Epidermal melanocyte (primary cell): ENCODE measurements around the gene SGCB.
"Not testable (repeated sequence)": the region's sequence is repeated elsewhere in the genome, so short reads cannot be mapped to it uniquely, and the experiment has no call there.

ENCODE experiments used
- DNase-seq: peaks from one replicate; pipeline ENCODE4 v3.0.0; 2011; ENCODE audit warnings: low spot score; ENCODE audit not compliant: insufficient read length

Gene SGCB, protein sequence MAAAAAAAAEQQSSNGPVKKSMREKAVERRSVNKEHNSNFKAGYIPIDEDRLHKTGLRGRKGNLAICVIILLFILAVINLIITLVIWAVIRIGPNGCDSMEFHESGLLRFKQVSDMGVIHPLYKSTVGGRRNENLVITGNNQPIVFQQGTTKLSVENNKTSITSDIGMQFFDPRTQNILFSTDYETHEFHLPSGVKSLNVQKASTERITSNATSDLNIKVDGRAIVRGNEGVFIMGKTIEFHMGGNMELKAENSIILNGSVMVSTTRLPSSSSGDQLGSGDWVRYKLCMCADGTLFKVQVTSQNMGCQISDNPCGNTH

DNA sequence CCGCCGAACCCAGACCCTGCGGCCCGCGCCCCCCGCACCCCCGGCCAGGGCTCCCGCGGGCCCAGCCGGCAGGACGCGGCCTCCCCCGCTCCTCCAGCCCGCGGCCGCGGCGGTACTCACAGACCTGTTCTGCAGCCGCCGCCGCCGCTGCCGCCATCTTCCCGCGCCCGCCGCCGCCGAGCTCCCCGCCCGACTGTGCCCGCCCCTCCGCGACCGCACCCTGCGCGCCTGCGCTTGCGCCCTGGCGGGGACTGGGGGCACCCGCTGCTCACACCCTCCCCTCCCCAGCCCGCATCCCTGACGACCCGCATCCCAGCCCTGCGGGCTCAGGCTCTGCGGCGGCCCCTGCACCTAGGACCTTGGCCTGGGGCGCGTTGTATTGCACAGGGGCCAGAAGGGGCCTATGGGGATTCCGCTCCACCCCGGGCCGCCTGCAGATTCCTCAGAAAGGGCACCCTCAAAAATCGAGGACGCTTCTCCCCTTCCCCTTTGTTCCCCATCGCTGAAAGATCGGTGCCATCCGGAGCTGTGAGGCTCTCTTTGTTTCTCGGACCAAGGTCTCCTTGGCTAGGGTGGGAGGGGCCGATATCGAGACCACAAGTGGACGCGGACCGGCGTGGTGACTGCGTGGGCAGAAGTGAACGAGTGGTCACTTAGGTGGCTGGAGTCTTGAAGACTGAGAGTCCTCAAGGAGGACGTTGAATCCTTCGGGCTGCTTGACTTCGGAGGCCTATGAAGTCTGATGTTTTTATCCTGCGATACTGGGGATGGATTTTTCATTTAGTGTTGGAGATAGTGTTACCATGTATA is at the start of gene SGCB:
Gene SGCB (minus strand): TSS at position 197 of the 810 bp plus-strand sequence. CDS start 40 bp downstream, at position 157.
- DNase-seq = peak; percentile 47

DNA sequence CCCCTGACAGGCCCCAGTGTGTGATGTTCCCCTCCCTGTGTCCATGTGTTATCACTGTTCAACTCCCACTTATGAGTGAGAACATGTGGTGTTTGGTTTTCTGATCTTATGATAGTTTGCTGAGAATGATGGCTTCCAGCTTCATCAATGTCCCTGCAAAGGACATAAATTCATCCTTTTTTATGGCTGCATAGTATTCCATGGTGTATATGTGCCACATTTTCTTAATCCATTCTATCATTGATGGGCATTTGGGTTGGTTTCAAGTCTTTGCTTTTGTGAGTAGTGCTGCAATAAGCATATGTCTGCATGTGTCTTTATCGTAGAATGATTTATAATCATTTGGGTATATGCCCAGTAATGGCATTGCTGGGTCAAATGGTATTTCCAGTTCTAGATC is 48.3 kb upstream of the SGCB start:
- not testable (repeated sequence) for DNase-seq

DNA sequence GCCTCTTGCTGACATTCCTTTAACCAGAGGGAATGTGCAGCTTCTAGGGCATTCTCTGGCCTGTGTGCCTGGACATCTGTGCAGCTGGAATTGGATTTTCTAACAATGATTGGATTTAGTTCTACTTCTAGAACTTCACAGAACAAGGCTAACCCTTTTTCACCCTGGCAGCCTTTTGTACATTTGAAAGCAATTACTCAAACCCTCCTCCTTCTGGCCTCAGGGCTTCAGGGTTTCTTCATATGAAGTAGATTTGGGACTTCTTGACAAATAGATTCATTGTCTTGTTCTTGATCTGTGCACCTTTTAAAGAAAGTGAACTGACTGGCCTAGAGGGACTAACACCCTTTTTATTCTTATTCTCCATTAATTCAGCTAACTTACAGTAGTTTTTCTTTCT is 43.1 kb upstream of the SGCB start:
- no peak for DNase-seq

DNA sequence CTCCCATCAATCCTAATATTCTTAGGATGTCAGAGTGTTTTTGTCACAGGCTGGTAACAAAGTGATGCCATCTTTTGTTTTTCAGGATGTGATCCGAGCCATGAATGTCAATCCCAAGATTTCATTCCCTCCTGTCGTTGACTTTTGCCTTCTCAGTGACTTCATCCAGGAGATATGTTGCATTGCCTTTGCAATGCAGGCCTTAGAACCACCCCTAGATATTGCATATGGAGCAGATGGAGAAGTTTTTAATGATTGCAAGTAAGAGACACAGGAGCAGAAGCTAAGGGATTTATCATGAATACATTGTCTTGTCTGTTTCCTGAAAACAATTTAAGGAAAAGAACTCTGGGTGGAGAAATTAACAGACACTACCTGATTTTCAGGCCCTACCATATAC is 41.6 kb upstream of the SGCB start:
- DNase-seq = no peak

DNA sequence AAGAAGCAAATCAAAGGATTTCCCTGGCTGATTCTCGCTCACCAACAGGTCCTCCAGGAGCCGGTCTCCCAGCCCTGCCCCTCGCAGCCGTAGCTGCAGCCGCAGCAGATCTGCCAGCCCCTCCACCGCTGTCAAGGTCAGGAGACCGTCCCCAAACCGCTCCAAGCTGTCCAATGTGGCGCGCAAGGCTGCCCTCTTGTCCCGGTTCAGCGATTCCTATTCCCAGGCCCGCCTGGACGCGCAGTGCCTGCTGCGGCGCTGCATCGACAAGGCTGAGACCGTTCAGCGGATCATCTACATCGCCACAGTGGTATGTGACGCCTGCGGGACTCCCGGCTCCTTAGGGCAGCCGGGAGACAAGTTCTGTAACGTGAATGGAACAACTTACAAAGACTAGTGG is 38.6 kb upstream of the SGCB start:
- DNase-seq = no peak

DNA sequence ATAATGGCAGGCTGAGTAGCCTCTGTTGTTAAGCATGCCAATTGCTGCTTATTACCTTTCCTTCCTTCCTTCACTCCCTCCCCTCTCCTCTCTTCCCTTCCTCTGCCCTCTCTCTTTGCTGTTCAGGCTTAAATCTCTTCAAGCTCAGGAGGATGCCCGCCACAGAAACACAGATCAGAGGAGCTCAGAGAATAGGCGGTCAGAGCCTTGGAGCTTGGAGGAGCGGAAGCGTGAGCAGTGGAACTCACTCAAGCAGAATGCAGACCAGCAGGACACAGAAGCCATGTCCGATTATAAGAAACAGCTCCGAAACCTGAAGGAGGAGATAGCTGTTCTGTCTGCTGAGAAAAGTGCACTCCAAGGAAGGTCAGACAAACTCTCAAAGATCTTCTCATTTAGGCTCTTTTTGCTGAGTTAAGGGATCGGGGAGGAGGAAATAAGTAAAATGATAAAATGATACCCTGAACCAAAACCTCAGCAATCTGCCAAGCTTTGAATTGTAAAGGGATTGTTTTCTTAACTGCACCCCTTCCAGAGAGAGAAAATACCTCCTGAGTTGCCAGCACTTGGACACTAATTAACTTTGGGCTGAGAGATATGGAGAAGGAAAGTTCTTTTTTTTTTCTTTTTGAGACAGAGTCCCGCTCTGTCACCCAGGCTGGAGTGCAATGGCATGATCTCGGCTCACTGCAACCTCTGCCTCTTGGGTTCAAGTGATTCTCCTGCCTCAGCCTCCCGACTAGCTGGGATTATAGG is 33.9 kb upstream of the SGCB start:
- no peak for DNase-seq

DNA sequence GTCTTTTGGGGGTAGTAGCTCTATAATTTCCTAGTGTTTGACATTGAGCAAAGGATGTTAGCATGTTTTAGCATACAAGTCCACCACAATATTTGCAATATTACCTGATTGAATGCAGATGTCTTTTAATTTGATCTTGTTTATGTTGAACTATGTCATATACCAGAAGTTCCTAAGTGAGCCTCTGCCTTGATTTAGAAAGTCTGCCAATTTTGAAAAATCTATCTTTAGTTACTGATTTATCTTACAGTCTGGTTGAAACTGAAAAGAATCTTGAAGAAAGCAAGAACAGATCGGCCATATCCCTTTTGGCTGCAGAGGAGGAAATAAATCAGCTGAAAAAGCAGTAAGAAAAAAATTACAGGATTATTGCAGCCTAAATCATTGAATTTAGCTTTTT is 31.5 kb upstream of the SGCB start:
- DNase-seq = no peak

DNA sequence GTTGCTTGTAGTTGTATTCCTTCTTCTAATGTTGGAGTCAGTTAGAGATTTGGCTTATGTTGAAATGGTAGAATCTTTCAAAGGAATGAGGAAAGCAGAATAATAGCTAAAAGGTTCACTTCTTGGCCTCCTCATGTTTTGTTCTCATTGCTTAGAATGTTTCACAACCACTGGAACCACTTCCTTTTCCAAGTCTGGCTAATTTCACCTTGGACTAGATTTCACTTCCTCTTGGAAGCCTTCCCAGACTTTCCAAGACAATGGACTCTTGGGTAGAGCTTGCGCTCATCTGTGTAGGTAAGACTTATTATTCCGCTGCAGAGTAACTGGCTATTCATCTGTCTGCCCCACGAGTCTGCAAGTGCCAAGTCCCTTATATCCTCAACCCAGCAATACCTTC is 21.3 kb upstream of the SGCB start:
- DNase-seq = no peak

DNA sequence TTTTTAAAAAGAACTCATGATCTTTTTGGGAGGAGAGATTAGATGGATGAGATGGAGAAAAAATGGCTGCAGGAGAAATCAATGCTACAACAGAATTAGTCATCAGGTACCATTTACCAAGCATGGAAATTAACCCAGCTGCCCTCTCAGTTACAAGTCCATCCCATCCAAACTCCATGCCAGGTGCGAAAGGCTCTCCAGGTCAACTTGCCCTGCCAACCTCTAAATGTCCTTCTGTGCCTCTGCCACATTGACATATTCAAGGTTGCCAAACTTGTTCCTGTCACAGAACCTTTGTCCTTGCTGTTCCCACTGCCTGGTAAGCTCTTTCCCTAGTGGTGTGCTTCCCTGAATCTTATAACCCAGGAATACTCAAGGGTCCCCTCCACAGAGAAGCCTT is 20.2 kb upstream of the SGCB start:
- DNase-seq = no peak

DNA sequence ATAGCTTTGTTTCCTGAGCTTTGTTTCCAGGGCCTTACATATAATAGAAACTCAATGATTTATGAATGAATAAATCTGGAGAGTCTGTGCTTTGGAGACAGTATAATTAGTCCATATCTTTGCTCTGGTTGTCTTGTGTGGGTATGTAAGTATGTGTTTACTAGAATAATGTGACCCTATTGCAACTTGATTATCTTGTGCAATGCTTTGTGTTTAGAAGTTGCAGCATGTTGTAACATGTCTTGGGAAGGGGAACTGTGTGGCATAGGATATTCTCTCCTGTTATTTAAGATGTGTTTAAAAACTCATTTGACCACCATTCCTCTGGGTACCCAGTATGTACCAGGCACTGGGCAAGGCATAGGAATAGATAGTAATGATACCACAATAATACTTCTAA is 19.1 kb upstream of the SGCB start:
- no peak for DNase-seq

DNA sequence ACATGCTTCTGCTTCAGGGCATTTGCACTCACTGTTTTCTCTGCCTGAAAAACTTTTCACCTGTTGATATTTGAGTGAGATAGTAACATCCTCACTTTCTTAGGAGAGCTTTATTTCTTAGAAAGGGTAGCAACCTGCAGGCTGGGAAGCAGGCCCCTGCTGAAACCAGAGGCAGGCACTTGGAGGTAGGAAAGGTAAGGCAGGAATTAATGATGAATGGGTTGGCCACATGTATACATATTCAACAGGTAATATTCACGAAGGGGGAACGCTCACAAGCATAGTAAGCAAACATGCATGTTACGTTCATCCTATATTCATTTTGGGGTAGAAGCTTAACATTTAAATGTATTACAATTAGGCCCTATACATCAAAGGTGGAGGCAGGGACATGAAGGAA is 16.2 kb upstream of the SGCB start:
- DNase-seq = no peak

DNA sequence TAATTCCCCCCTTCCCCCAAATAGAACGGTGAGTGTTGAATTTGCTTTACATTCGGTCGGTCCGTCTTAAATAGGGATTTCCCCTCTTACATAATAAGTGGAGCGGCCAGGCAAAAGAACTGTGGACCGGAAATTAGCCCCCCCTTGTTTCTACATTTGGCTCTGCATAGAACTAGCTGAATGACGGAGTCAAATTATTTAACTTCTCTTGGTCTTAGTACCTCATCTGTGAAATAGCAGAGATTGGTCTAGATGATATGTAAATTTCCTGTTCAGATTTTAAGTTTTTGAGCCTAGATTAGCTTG is 14.3 kb upstream of the SGCB start:
- no peak for DNase-seq

DNA sequence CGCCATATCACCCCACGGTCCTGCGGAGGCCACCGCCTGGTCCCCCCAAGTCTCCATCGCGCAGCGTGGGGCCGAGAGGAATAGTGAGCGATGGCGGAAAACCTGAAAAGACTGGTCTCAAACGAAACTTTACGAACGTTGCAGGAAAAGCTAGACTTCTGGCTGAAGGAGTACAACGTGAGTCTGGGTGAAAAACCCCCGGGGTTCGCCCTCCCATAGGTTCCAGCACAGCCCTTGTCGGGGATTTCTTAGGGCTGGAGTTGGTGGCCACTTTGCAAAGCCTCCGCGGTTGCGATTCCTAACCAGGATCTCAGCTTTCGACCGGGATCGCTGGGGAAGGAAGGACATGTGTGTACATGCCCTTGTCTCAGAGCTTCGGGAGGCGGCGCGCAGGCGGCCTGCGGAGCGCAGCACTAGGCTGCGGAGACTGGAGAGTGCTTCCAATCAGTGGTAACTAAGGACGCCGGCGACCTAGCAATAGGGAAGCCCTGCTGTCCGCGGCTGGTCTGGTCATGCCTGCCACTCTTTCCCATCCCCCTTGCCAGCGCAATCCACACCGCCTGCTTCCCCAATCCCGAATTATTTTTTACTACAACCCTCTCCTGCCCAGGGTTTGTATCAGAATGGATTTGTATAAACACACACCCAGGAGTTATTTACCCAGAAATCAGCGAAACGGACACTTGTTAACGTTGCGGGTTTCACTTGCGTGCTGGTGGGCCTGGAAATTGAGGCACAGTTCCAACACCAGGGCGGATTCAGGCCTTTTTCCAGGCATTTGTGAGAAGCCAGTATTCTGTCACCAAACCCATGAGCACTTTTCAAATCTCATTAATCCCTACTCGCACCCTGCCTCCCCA is 13.7 kb upstream of the SGCB start:
- DNase-seq = peak; percentile 85

DNA sequence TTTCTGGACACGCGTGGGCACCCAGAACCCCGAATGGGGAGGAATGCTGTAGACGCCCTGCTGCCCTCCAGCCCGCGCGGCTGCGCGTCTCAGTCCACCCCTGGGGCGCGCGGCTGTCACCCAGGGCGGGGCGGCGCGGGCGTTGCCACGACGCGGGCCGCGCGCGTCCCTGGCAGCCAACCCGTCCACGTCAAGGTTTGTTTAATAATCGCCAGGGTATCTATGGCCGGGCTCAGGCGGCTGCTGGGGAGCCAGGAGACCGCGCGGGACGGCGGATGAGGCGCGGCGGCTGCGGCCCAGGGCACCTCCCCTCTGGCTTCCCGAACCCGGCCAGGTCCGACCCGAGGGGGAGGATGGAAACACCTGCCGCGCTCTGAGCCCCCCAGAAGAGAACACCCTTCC is 13.1 kb upstream of the SGCB start, which contains the start of gene SPATA18:
Gene SPATA18 (plus strand): TSS at position 92 of the 402 bp plus-strand sequence. CDS start 401 bp downstream, outside the sequence.
- DNase-seq = peak; percentile 22

DNA sequence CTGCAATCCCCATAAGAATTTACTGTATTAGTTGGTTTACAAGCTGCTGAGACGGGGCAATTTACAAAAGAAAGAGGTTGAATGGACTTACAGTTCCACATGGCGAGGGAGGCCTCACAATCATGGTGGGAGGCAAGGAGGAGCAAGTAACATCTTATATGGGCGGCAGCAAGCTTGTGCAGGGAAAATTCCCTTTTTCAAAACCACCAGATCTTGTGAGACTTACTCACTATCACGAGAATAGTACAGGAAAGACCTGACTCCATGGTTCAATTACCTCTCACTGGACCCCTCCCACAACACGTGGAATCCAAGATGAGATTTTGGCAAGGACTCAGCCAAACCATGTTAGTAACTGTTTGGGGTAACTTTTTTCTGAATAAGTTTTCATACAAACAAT is 11.2 kb upstream of the SGCB start:
- DNase-seq = no peak

DNA sequence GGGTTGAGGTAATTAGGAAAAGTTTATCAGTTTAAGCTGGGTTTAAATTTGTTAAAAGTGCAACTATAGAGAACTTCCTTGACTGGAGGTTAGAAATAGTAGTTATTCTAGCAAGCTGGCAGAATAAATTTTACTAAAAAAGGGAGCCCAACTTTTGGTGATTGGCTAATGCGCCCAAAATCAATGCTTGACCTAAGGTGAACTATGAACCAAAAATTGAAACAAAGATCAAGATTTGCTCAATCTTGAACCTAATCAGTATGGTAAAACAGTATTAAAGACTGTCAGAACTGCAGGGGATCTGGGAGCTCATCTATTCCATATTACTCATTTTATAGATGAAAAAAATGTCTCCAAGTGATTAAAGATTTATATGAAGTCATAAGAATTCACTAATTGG is 6.9 kb upstream of the SGCB start:
- DNase-seq = no peak

DNA sequence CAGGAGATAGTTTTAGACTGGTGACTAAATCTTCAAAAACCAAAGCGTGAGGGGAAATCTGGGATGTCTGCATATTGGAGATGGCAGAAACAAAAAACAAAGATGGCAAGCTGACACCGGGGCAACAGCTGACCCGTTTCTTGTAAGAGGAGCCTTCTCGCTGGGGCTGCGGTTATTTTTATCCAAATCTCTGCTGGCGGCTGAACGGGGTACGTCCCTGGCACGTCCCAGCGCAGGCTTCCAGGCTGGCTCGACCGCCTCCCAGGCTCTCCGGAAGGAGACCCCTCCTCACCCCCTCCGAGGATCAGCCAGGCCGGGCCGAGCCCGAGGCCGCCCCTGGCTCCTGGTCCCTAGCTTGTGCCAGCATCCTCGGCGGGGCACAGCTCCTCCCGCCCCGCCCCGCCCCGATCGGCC is 403 bp downstream of the SGCB start:
- DNase-seq = no peak

DNA sequence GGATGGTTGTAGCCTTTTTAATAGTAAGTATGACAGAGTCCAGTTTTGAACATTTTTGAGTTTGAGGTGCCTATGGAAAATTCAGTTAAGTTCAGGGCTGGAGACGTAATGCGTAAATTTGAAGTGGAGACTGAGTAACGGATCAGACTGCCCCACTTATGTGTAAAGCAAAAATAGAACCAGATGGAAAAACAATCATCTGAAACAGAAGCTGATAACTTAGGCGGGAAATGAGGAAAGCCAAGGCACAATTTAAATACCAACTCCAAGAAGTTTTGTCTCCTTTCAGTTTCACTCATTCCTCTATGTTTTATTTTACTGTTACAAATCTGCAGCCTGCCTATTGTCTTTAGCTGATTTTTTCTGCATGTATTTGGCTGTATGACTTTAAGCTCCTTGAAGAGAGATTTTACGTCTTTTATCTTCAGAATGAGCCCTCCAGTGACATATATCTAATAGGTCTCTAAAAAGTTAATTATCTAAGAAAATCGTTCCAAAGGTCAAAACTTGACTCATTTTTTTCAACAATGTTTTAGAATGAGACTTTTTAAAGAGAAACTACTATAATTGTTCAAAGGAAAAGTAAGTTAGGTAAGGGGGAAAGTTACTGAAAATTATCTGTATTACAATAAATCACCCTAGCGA is 1.1 kb downstream of the SGCB start:
- no peak for DNase-seq

DNA sequence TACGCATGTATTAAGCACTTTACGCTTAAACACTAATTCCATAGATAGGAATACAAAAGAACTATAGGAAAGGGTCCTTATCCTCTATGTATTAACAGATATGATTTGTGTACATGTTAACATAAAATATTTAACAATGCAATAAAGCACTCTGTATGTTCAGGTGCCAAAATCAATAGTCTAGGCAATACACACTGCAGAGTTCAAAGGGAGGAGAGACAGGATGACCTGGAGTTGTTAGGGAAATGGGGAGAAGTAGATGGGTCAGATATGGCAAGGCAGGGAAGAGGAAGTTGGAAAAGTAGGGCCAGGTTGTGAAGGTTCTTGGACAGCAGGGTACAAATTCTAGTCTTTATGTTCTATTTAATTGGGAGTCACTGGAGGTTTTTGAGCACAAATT is 2.9 kb downstream of the SGCB start:
- DNase-seq = no peak

DNA sequence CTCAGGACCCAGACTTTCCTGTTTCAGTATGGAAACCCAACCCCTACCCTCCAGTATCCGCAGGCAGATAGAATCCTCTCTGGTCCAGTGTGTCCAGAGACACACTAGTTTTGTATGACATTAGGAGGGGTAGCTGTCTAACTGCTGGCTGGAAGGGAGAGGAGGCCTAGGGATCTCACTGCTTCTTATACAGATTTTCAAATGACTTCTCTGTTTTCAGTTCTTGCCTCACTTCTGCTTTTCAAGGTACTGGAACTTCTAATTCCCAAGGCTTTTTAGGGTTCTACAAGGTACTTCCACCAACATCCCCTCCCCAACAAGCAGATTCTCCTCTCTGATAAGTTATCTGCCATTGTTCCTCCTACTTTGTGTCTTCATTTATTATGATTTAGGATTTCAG is 6.1 kb downstream of the SGCB start:
- no peak for DNase-seq

DNA sequence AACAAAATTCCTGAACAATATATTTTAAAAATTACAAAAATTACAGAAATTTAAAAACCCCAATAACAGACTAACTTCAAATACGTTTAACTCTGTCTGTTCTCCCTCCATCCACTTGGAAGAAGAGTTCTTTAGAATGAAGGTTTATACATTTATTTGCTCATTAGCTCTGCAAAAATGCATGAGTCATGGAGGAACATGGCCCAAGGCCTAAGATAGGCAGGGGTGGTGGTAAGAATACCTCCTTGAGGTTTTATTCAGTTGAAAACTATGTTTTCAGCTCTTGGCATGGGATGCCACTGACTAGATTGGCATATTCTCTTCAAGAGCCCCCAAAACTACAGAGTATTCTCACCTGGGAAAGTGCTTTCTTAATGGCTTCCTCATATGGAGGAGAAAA is 9.1 kb downstream of the SGCB start:
- no peak for DNase-seq
